CD4-positive, alpha-beta T cell treated with Interleukin-15 for 4 hours (primary cell): Measurements from ENCODE around the gene HIC1.

Experiments used
- DNase-seq: peaks from one replicate; pipeline ENCODE4 v3.0.0-alpha.2; 2020; ENCODE audit warnings: low spot score

HIC1 gene

GRCh38 chr17:2061441-2061958 is 6.6 kb downstream of the HIC1 start:
- DNase-seq: no peak

GRCh38 chr17:2062571-2063183 is 7.8 kb downstream of the HIC1 start:
- no peak for DNase-seq

GRCh38 chr17:2063261-2064146 is 8.6 kb downstream of the HIC1 start:
- DNase-seq: no peak

- no peak for DNase-seq
Measured at GRCh38 chr17:2064147-2064489, 9.2 kb downstream of the HIC1 start.

- no peak for DNase-seq
Measured at GRCh38 chr17:2064520-2064971, 9.6 kb downstream of the HIC1 start.

GRCh38 chr17:2064980-2065785 is 10.3 kb downstream of the HIC1 start:
- peak; percentile 38 for DNase-seq

GRCh38 chr17:2065949-2066400 is 11.1 kb downstream of the HIC1 start:
- DNase-seq: no peak

GRCh38 chr17:2067048-2067561 is 12.2 kb downstream of the HIC1 start:
- no peak for DNase-seq

GRCh38 chr17:2067608-2068024 is 12.7 kb downstream of the HIC1 start:
- no peak for DNase-seq

GRCh38 chr17:2068031-2068518 is 13.2 kb downstream of the HIC1 start:
- DNase-seq: no peak

GRCh38 chr17:2068519-2069051 is 13.7 kb downstream of the HIC1 start:
- no peak for DNase-seq

GRCh38 chr17:2070241-2071023 is 15.5 kb downstream of the HIC1 start:
- DNase-seq: peak; percentile 38

GRCh38 chr17:2071024-2071385 is 16.1 kb downstream of the HIC1 start:
- no peak for DNase-seq

GRCh38 chr17:2071455-2072281 is 16.8 kb downstream of the HIC1 start:
- DNase-seq: no peak

GRCh38 chr17:2074919-2075318 is 20.0 kb downstream of the HIC1 start:
- DNase-seq: no peak

GRCh38 chr17:2075336-2076086 is 20.6 kb downstream of the HIC1 start:
- DNase-seq: no peak

GRCh38 chr17:2076087-2076984 is 21.4 kb downstream of the HIC1 start:
- no peak for DNase-seq

- no peak for DNase-seq
Measured at GRCh38 chr17:2077040-2077439, 22.1 kb downstream of the HIC1 start.
